ENCODE measurements around the gene CCM2L.

GRCh38 chr20:31972471-31973021 is 37.7 kb upstream of the CCM2L start:
- TF ChIP-seq EZH2 (IDR thresholded peaks at IDR 0.05; ENCODE audit: low read length) (no peak), CTCF (optimal IDR thresholded peaks at IDR 0.05 in 1 of 3, IDR thresholded peaks at IDR 0.05 in 1 of 3, conservative IDR thresholded peaks at IDR 0.05 in 1 of 3; ENCODE audit: extremely low read depth in 1 of 3, insufficient read depth in 2 of 3, low read length in 3 of 3) (no peak)
